Breast epithelium (tissue), 3 donors: ENCODE measurements around the gene PALLD.

ENCODE experiments used
- POLR2AphosphoS5 ChIP-seq, 3 donors: sonication (generic); formaldehyde crosslinking; IDR thresholded peaks; one replicate each; pipeline ENCODE4 v1.6.1; 2017; ENCODE audit warnings: antibody characterized with exemption in 3 of 3
- TF ChIP-seq, protein P1 (sequence below), 3 donors: fragments of 450-650 bp; IDR thresholded peaks; one replicate each; pipeline ENCODE4 v1.5.1; 2016 to 2017; ENCODE audit warnings: antibody characterized with exemption in 3 of 3, mild to moderate bottlenecking in 3 of 3, moderate library complexity in 3 of 3

DNA sequence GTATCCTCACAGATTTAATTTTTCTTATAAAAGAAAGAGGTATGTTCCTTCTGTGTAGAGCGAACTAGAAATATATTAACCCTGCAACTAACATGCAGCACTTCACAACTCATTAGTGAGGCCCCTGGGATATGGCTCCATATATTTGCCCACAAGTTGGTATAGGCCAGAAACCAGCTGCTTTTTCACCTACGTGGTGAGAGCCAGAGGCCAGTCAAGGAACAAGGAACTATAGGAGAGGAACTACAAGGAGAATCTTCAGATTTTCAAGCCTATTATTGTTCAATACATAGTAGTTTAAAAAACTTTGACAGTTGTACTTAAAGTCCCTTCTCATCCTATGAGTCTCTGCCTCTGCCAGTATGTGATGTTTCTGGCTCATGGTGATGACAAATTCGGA is 307.3 kb downstream of the PALLD start:
- TF ChIP-seq POLR2AphosphoS5 (IDR thresholded peaks at IDR 0.05) = no peak
- TF ChIP-seq, protein P1, sequence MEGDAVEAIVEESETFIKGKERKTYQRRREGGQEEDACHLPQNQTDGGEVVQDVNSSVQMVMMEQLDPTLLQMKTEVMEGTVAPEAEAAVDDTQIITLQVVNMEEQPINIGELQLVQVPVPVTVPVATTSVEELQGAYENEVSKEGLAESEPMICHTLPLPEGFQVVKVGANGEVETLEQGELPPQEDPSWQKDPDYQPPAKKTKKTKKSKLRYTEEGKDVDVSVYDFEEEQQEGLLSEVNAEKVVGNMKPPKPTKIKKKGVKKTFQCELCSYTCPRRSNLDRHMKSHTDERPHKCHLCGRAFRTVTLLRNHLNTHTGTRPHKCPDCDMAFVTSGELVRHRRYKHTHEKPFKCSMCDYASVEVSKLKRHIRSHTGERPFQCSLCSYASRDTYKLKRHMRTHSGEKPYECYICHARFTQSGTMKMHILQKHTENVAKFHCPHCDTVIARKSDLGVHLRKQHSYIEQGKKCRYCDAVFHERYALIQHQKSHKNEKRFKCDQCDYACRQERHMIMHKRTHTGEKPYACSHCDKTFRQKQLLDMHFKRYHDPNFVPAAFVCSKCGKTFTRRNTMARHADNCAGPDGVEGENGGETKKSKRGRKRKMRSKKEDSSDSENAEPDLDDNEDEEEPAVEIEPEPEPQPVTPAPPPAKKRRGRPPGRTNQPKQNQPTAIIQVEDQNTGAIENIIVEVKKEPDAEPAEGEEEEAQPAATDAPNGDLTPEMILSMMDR (IDR thresholded peaks at IDR 0.05) = no peak
